ENCODE data around the gene MDH1.
"Not testable (repeated sequence)": the region's sequence is repeated elsewhere in the genome, so short reads cannot be mapped to it uniquely, and the experiment has no call there.

Gene MDH1

GRCh38 chr2:63589148-63589958 is 590 bp downstream of the MDH1 start:
- no peak for DNase-seq (ENCODE audit: low read depth)

GRCh38 chr2:63590626-63591408 is 2.1 kb downstream of the MDH1 start:
- DNase-seq (ENCODE audit: low read depth): no peak

GRCh38 chr2:63591566-63592175 is 2.9 kb downstream of the MDH1 start:
- DNase-seq (ENCODE audit: low read depth): no peak

- no peak for DNase-seq (ENCODE audit: low read depth)
Measured at GRCh38 chr2:63594660-63595059, 5.9 kb downstream of the MDH1 start.

- no peak for DNase-seq (ENCODE audit: low read depth)
Measured at GRCh38 chr2:63596401-63596883, 7.7 kb downstream of the MDH1 start.

GRCh38 chr2:63598981-63599380 is 10.2 kb downstream of the MDH1 start:
- no peak for DNase-seq (ENCODE audit: low read depth)

GRCh38 chr2:63600881-63601460 is 12.2 kb downstream of the MDH1 start:
- no peak for DNase-seq (ENCODE audit: low read depth)

- DNase-seq (ENCODE audit: low read depth): no peak
Measured at GRCh38 chr2:63604666-63605065, 15.9 kb downstream of the MDH1 start.

- DNase-seq (ENCODE audit: low read depth): not testable (repeated sequence)
Measured at GRCh38 chr2:63608865-63609264, 20.1 kb downstream of the MDH1 start.

GRCh38 chr2:63610525-63610924 is 21.8 kb downstream of the MDH1 start:
- no peak for DNase-seq (ENCODE audit: low read depth)

- no peak for DNase-seq (ENCODE audit: low read depth)
Measured at GRCh38 chr2:63613391-63613901, 24.7 kb downstream of the MDH1 start.

- DNase-seq (ENCODE audit: low read depth): peak; percentile 73
Measured at GRCh38 chr2:63614448-63614968, 25.7 kb downstream of the MDH1 start.

GRCh38 chr2:63614983-63615945 is 26.5 kb downstream of the MDH1 start:
- DNase-seq (ENCODE audit: low read depth): peak; percentile 36

- no peak for DNase-seq (ENCODE audit: low read depth)
Measured at GRCh38 chr2:63617366-63617765, 28.6 kb downstream of the MDH1 start.

- no peak for DNase-seq (ENCODE audit: low read depth)
Measured at GRCh38 chr2:63619328-63619727, 30.6 kb downstream of the MDH1 start.

GRCh38 chr2:63622751-63623150 is 34.0 kb downstream of the MDH1 start:
- DNase-seq (ENCODE audit: low read depth): no peak

GRCh38 chr2:63623763-63624162 is 35.0 kb downstream of the MDH1 start:
- not testable (repeated sequence) for DNase-seq (ENCODE audit: low read depth)

GRCh38 chr2:63627866-63628265 is 39.1 kb downstream of the MDH1 start:
- DNase-seq (ENCODE audit: low read depth): no peak

- DNase-seq (ENCODE audit: low read depth): no peak
Measured at GRCh38 chr2:63628403-63628942, 39.7 kb downstream of the MDH1 start.

GRCh38 chr2:63631501-63631900 is 42.7 kb downstream of the MDH1 start:
- DNase-seq (ENCODE audit: low read depth): no peak

Data from HS-5 (cell line).